Left kidney (tissue), 2 donors: ENCODE data around the gene NRIP1. TPM values are rescaled to one million over a fixed set of nuclear protein-coding genes. Genes with fewer than 3 reads are reported as not detected.
"Not testable (repeated sequence)": the region's sequence is repeated elsewhere in the genome, so short reads cannot be mapped to it uniquely, and the experiment has no call there.

Source experiments
- DNase-seq: peaks from one replicate; pipeline ENCODE4 v3.0.0-alpha.2; 2013
- polyA plus RNA-seq: library from polyadenylated mRNA; unstranded; fragments of 120-200 nt; gene quantifications from one replicate; pipeline ENCODE4 v1.2.1, GENCODE V29; 2013; ENCODE audit not compliant: insufficient read length

NRIP1 gene
- polyA plus RNA-seq, 1 donor = 64.6 TPM

- DNase-seq = no peak
These were observed 89.5 kb downstream of the NRIP1 start for GRCh38 chr21:14975136-14975919.

DNA sequence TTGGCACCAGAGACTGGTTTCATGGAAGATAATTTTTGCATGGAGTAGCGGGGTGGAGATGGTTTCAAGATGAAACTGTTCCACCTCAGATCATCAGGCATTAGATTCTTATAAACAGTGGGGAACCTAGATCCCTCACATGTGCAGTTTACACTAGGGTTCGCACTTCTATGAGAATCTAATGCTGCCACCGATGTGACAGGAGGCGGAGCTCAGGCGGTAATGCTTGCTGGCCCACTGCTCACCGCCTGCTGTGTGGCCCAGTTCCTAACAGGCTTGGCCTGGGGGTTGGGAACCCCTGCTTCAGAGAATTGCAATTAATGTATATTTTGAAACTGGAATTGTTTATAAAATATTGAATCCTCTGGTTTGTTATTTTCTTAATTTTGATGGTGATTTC, 92.1 kb downstream of the NRIP1 start:
- no peak for DNase-seq

DNA sequence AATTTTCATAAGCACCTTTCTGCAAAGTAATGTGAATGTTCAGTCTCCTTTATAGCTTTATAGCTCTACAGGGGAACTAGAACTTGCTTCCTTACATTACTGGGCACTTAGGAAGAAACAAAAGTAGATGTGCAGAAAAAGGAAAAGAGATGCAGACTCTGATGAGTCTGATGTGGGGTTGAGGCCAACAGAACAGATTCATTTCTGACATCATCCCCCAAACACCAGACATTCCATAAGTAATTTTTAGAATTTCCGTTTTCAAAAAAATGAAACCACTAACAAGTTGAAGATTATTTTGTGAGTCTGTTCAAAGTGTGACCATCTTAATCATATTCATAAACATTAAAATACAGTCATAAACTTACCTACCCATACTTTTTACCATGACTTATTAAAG, 96.0 kb downstream of the NRIP1 start:
- no peak for DNase-seq

DNA sequence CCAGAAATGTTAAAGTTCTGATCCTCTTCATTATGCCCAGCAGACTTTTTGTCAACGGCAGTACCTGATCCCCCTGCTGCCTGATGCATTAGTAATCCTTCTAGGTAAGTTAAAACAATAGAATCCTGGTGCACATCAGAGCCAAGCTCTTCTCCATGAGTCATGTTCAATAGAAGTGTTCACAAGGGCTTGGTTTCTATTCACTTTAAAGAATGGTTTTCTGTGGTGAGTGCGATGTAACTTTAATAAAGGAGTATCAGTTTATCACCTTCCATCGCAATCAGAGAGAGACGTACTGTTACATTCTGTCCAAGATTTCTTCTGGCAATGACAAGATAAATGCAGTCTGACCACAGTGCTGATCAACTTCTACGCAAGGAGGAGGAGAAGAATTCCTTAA, 96.8 kb downstream of the NRIP1 start:
- DNase-seq = no peak

DNA sequence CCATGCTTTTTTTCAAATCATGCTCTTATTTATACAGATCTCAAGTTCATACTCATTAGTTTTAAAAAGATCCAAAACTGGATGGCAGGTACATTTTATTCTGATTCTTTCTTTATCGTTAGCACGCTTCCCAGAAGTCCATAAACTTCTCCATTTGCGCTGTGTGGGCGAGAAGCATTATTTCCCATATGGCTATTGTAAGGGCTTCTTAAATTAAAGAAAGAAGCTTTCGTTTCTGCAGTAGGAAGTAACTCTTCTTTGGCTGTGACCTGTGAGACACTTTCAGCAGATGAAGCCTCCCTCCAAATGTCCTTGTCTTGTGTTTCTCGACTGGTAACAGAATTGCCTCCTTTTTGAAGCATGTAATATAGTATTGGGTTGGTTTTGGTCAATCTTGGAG, 100.2 kb downstream of the NRIP1 start:
- no peak for DNase-seq

DNA sequence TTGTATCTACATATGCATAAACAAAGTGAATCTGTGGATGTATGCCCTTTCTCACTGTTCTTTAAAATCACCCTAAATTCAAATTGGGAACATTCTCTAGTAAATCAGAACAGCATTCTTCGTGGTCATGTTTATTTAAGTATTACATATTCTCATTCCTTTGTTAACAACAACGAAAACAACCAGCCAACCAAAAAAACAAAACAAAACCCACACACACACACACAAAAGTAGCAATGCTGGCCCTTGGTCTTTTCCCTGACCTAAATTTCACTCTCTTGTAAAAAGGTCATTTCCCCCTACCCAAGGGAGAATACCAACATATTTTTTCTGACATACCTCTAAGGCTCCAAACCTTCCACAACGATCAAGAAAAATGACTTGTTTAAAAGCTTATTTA, 102.6 kb downstream of the NRIP1 start:
- no peak for DNase-seq

DNA sequence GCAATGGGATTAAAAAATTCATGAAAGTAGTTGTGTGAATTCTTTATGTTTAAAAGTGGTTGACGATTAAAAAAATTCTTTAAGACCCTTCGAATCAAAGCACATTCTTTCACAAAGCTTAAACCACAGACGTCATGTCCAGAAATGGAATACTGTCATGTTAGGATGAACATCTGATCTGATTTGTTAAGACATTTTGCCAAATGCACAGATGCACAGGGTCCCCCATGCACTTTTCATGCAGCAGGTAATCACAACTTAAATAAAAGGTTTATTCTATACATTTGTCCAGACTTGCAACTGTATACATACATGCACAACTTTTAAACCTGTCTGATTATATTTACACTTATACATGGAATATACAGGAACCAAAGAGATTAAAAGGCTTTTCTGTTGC, 103.3 kb downstream of the NRIP1 start:
- no peak for DNase-seq

- no peak for DNase-seq
These were observed 105.5 kb downstream of the NRIP1 start for GRCh38 chr21:14959343-14959742.

- no peak for DNase-seq
These were observed 107.0 kb downstream of the NRIP1 start for GRCh38 chr21:14957836-14958235.

- no peak for DNase-seq
These were observed 108.0 kb downstream of the NRIP1 start for GRCh38 chr21:14956807-14957206.

DNA sequence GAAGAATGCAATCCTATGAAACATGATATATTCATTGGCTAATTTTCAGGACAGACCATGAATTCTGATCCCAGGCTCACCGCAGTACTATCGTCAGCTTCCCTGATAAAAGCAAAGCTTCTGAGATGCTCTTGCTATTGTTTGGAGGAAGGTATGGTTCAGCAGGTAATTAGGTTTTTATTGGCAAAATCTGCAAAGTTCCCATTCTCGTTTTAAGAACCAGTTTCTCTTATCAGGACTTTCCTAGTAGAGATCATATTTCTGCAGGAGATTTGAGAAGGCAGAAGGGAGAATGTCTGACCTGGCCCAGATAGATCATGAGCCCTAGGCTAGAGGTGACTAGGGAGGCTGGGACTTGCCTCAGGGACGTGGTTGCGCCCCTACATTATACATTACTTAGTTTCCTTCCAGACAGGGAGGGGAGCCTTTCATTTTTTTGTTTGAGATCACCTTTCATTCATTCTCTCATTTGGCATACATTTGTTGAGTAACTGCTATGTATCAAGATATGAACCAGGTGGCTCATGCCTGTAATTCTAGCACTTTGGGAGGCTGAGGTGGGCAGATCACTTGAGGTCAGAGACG, 108.8 kb downstream of the NRIP1 start:
- DNase-seq = no peak

GRCh38 chr21:14952916-14953315, 111.9 kb downstream of the NRIP1 start:
- no peak for DNase-seq

GRCh38 chr21:14949603-14950002, 115.2 kb downstream of the NRIP1 start:
- DNase-seq = no peak

GRCh38 chr21:14947613-14948160, 117.1 kb downstream of the NRIP1 start:
- DNase-seq = no peak

DNA sequence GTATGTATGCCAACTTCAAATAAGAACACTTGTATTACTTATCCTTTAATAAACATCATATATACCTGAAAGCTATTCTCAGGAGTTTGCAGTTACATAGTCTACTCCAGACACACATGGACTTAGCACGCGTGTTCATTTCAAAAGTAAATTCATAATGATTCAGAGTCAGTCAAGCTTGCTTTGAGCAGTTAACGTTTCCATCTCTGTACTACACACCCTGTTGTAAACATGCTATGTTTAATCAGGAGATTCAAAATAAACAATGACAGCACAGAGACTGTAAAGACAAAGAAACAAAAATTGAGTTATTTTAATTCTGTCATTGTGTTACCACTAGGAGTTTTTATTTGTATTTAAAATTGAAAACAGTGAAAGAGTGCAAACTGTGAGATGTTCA, 119.6 kb downstream of the NRIP1 start:
- DNase-seq = no peak

DNA sequence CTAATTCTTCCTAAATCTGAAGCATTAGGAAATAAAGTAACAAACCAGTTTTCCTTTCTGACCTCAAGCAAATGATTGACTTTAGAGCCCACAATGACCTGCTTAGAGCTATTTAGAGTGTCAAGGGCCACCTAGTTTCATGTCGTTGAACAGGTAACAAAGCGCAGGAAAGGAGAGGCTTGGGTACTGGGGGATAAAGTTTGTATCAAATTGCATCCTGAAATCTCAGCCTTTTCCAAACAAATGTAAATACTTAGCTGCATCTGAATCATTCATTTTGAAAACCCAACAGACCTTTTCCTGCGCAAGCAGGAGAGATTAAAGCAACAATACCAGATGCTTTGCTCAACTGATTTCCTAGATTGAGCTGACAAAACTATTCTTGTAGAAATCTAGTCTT, 121.2 kb downstream of the NRIP1 start:
- peak; percentile 15 for DNase-seq

GRCh38 chr21:14942801-14943490, 121.9 kb downstream of the NRIP1 start:
- no peak for DNase-seq

GRCh38 chr21:14927324-14927723, 137.5 kb downstream of the NRIP1 start:
- DNase-seq = not testable (repeated sequence)

- DNase-seq = no peak
These were observed 138.6 kb downstream of the NRIP1 start for GRCh38 chr21:14926186-14926585.

GRCh38 chr21:14923468-14923867, 141.3 kb downstream of the NRIP1 start:
- DNase-seq = no peak

DNA sequence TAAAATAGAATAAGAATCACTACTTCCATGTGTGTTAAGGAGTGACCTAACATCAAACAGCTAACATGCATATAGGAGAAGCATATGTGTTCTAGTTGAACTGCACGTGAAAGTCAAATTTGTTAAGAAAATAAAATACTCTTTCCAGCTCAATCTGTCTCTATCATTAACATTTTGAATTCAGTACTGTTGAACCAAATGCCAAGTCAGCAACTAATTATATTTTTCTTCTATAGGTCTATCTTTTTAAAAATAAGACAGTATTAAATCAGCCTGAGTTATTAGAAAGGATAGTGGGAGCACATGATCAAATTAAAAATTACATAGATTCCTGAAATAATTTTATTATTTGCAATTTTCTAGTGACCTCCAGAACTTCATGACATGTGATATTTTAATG, 141.8 kb downstream of the NRIP1 start:
- DNase-seq = no peak

DNA sequence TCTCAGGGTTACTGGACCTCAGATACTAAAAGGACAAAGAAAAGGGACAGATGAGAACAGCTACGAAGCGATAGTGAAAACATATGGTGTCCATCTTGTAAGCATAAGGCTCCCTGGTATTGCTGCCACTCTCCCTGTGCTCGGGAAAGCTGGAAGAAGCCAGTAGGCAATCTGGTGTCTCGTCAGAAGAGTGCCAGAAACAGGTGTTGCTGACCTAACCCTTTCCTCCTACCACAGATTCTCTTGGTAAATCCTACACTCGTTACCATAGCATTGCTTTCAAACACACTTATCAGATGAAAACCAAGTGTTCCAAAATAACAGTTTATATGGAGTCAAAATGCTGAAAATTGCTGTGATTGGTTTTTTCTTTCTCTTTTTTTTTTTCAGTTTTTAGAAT, 146.3 kb downstream of the NRIP1 start:
- DNase-seq = no peak

DNA sequence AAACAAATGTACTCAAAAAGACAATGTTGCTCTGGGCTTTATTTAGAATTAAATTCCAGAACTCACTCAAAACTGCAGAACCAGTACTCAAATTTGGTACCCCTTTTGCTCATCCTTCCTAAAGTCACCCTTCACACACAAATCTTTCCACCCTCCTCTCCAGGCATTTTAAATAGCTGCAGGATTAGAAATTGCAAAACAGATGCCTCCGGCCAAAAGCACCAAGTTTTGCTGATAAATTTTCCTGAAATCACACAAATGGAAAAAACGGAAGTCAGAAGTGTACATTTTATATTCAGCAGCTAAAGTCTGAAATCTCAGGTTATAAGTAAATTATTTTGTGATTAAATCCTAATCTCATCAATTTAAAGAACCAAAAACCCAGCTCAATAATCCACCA, 147.0 kb downstream of the NRIP1 start:
- DNase-seq = no peak
